Duodenal mucosa (tissue), 2 donors: ENCODE measurements around the gene MAP1B.

Experiments
- H3K27ac ChIP-seq: one replicate; pipeline ENCODE4 v1.7.0; 2013; ENCODE audit warnings: low read depth, low read length
- H3K27me3 ChIP-seq, 2 donors: one replicate each; pipeline ENCODE4 v1.7.0; 2013; ENCODE audit warnings: low read length in 2 of 2, control low read depth in 1 of 2; ENCODE audit not compliant: insufficient read depth in 2 of 2, control insufficient read depth in 1 of 2
- H3K36me3 ChIP-seq, 2 donors: one replicate each; pipeline ENCODE4 v1.7.0; 2013; ENCODE audit warnings: low read length in 2 of 2, control low read depth in 1 of 2; ENCODE audit not compliant: insufficient read depth in 2 of 2, control insufficient read depth in 1 of 2
- H3K4me1 ChIP-seq, 2 donors: one replicate each; pipeline ENCODE4 v1.7.0; 2013; ENCODE audit warnings: low read length in 2 of 2, control low read depth in 1 of 2; ENCODE audit not compliant: insufficient read depth in 2 of 2, control insufficient read depth in 1 of 2
- H3K4me3 ChIP-seq, 2 donors: one replicate each; pipeline ENCODE4 v1.7.0; 2013; ENCODE audit warnings: low read length in 2 of 2, low read depth in 1 of 2
- H3K9ac ChIP-seq, 2 donors: one replicate each; pipeline ENCODE4 v1.7.0; 2013; ENCODE audit warnings: low read length in 2 of 2, low read depth in 1 of 2
- H3K9me3 ChIP-seq, 2 donors: one replicate each; pipeline ENCODE4 v1.7.0; 2013; ENCODE audit warnings: low read length in 2 of 2, control low read depth in 1 of 2; ENCODE audit not compliant: control insufficient read depth in 1 of 2

Gene MAP1B

DNA sequence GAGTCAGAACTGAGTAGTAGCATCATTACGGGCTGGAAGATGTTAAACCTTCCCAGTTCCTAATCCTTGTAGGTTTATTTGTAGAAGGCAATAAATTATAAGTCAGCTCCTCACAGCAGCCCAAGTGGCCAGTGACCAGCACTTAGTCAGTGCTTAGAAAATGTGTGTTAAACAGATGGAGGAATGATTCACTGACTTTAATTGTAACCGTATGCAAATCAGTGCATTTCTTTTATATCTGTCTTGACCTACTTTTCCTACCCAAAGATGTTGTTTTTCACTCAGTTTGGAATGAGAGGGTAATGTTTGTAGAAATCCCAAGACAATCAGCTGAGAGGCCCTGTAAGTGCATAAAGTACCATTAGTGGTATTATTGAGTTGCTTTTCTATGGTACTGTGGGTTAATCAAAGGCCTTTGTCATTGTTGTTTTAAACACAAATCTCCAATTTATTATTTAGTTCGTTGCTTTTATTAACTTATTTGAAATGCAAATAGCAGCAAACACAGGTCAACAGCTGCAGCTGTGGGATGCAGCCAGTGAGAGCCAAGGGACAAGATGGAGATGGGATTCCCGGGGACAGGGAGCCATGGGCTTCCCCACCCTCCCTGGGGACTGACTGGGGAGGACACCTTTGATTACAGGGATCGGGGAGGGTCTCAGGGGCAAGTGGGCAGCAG lies 49.8 kb downstream of the MAP1B start:
- no peaks in the 10 kb centered on the region for H3K9me3 ChIP-seq
- no peak overlapping the region for H3K4me3 ChIP-seq
- H3K36me3 ChIP-seq, result no peaks in the 10 kb centered on the region
- no peak overlapping the region for H3K9ac ChIP-seq
- no peaks in the 10 kb centered on the region for H3K27me3 ChIP-seq
- H3K27ac ChIP-seq, result no peak overlapping the region
- no peaks in the 10 kb centered on the region for H3K4me1 ChIP-seq

DNA sequence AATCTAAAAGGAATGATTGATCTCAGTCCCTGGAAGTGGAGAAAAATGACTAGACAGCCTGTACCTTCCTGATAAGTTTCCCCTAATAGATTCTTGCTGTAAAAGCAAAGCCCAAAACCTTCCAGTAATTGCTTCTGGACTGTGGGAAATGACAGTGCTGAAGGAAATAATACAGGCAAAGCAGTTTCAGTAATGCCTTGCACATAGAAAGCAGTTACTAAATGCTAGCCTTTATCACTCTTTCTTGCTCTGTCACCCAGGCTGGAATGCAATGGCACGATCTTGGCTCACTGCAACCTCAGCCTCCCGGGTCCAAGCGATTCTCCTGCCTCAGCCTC lies 50.3 kb downstream of the MAP1B start:
- Histone ChIP-seq H3K4me1 (no peaks in the 10 kb centered on the region), H3K9me3 (no peaks in the 10 kb centered on the region), H3K4me3 (no peak overlapping the region), H3K27ac (no peak overlapping the region), H3K36me3 (no peaks in the 10 kb centered on the region), H3K9ac (no peak overlapping the region), H3K27me3 (no peaks in the 10 kb centered on the region)

DNA sequence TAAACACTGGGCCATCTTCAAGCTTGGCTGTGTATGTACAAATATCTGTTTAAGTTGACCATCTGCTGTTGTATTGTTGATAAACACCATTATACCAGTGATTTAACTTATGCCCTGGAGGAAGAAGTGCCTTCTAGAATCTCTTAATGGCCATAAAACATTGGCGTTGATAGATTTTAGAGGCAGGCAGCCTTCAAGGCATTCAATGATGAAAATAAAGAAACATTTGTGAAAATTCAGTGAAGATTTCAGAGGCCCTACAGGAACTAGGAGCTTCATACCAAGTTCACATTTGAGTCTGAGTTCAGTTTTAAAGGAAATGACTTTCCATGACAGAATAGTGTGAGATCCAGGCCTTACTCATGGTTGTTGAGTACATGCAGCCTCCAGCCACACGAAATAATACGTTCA lies 52.2 kb downstream of the MAP1B start:
- Histone ChIP-seq H3K27ac (no peak overlapping the region), H3K9me3 (no peaks in the 10 kb centered on the region), H3K27me3 (no peaks in the 10 kb centered on the region), H3K36me3 (no peaks in the 10 kb centered on the region), H3K4me3 (no peak overlapping the region), H3K9ac (no peak overlapping the region), H3K4me1 (no peaks in the 10 kb centered on the region)

DNA sequence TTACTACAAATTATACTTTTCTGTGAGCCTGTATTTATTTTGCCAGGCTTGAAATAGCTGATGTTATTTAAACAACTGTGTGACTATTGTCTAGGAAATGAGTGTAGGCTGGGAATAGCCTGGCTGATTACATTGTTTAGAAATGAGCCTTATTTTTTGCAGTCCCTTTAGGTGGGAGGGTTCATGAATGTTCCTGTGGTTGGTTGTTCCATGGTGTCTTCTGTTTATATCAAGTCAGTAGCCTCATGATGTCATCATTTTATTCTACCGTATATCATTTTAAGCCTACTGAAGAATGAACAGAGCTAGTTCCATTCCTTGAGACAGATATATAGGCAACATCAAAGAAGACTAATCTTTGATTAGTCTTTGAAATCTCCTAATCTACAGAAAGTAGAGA lies 53.1 kb downstream of the MAP1B start:
- H3K4me1 ChIP-seq, result no peaks in the 10 kb centered on the region
- no peak overlapping the region for H3K9ac ChIP-seq
- H3K9me3 ChIP-seq, result no peaks in the 10 kb centered on the region
- H3K36me3 ChIP-seq, result no peaks in the 10 kb centered on the region
- no peaks in the 10 kb centered on the region for H3K27me3 ChIP-seq
- no peak overlapping the region for H3K4me3 ChIP-seq
- H3K27ac ChIP-seq, result no peak overlapping the region

DNA sequence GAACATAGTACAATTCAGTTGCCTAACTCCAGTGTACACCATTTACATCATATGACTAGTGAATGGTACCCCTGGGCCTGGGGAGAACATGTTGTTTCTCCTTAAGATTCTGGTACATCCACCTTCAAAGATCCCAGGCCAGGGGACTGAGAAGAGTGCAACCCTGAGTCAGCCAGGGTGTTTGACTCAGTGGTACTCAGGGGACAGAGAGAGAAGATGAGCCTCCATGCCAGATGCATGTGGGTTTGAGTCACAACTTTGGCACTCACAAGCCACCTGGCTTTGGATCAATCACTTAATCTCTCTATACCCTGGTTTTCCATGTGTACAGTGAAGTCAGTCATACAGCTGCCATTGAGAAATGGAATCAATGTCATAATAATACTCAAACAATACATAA lies 53.7 kb downstream of the MAP1B start:
- H3K9ac ChIP-seq, result no peak overlapping the region
- peaks cover 0 to 2% of the 10 kb centered on the region in 2 donors for H3K4me1 ChIP-seq
- H3K27ac ChIP-seq, result no peak overlapping the region
- H3K36me3 ChIP-seq, result no peaks in the 10 kb centered on the region
- H3K27me3 ChIP-seq, result no peaks in the 10 kb centered on the region
- no peaks in the 10 kb centered on the region for H3K9me3 ChIP-seq
- H3K4me3 ChIP-seq, result no peak overlapping the region

DNA sequence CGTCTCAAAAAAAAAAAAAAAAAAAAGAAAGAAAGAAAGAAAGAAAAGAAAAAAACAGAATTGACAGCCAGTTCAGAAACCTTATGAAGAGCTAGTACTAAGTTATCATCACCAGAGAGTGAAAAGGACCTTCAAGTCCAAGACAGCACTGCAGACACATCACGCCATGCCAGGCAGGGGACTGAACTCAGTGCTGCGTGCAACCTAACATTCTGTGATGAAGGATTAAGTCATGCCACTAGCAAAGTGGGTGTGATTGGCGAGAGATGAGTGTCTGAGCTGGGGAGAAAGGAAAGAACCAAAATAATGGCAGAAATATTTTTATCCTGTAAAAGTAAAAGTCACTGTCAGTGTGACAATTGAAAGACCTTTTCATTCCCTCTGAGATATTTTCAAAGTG lies 54.7 kb downstream of the MAP1B start:
- Histone ChIP-seq H3K27ac (no peak overlapping the region), H3K27me3 (no peaks in the 10 kb centered on the region), H3K9ac (no peak overlapping the region), H3K9me3 (no peaks in the 10 kb centered on the region), H3K36me3 (no peaks in the 10 kb centered on the region), H3K4me3 (no peak overlapping the region), H3K4me1 (peaks cover 5 to 12% of the 10 kb centered on the region in 2 donors)

DNA sequence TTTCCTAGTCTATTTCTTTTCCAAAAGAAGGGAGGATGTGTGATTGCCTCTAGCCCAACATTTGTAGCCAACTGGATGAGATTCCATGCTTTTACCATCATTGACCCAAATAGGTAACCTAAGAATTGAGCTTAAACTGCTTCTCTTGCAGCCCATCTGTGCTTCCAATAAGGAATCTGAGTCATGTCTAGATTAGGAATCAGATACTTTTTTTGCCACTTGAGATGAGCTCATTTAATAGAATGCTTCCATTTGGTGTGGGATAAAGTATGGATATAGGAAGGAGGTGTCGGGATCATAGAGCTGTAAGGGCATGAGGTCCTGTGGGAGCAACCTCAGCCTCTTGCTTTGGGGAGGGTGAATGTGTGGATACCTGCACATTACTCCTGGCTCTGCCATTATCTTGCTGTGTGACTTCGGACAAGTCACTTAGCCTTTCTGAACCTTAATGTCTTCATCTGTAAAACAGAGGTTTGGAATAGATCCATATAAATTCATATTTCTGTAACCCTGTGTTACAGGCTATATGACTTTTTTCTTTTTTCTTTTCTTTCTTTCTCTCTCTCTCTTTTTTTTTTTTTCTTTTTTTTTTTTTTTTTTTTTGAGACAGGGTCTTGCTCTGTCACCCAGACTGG lies 56.2 kb downstream of the MAP1B start:
- no peaks in the 10 kb centered on the region for H3K9me3 ChIP-seq
- no peak overlapping the region for H3K27ac ChIP-seq
- no peak overlapping the region for H3K4me3 ChIP-seq
- H3K27me3 ChIP-seq, result peaks cover 0 to 3% of the 10 kb centered on the region in 2 donors
- no peak overlapping the region for H3K9ac ChIP-seq
- H3K4me1 ChIP-seq, result peaks cover 5 to 17% of the 10 kb centered on the region in 2 donors
- no peaks in the 10 kb centered on the region for H3K36me3 ChIP-seq

DNA sequence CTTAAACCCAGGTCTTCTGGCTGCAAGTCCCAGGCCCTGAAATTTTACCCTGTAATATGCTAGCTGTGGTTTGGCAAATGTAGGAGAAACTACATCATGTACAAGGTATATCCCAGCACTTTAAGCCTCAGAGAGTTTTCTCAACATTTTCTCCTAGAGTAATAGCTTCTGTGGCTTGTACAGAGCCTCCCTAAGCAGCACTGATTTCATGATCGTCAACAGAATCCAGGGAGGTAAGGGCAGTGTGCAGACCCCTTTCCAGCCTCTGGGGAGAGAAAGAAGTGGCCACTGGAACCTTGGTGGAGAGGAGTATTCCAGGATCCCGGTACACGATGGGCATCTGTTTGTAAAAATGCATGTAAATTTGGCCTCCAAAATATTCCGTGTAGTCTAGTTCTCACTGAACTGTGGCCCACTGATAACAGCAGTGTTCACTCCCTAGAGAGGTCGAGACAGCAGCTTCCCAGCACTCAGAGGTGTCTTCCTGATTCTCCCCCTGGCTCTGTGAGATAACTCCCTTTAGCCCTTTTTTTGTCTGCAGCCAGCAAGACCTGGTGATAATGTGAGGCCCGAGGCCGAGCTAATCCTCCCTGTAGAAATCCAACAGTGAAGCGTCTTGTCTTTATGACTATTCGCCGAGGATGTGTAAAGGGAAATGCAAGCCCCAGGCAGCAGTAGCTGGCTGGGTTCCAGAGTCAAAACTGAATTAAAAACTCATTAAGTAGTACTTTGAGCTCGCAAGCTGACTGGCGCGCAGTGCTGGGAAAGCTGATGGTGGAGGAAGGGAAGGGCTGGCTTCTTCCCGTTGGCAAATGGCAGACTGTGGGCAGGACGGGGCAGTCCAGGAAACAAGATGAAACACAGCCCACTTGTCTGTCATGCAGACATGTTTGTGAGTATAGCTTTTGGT lies 59.0 kb downstream of the MAP1B start:
- no peaks in the 10 kb centered on the region for H3K9me3 ChIP-seq
- no peaks in the 10 kb centered on the region for H3K36me3 ChIP-seq
- peak overlapping the region; percentile 18 to 57 for H3K4me3 ChIP-seq
- H3K4me1 ChIP-seq, result peaks cover 5 to 17% of the 10 kb centered on the region in 2 donors
- H3K9ac ChIP-seq, result no peak overlapping the region
- no peak overlapping the region for H3K27ac ChIP-seq
- H3K27me3 ChIP-seq, result peaks cover 0 to 3% of the 10 kb centered on the region in 2 donors

DNA sequence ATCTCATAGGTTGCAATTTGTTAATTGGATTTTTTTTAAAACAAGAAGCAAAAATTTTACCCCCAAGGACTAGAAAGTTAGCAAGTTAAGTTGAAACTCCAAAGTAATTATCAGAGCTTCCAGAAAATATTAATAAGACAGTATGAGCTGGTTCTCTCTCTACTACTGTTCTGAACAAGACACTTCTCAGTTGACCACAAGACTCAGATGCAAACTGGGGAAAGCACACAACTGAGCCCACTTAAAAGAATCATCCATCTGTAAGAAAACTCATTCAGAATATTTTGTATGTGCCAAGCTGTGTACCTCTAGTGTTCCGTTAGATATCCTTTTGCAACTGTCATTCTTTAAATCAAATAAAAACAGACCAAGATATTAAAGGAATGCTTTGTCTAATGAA lies 60.0 kb downstream of the MAP1B start:
- H3K27me3 ChIP-seq, result peaks cover 0 to 3% of the 10 kb centered on the region in 2 donors
- H3K9ac ChIP-seq, result no peak overlapping the region
- no peaks in the 10 kb centered on the region for H3K36me3 ChIP-seq
- no peak overlapping the region for H3K4me3 ChIP-seq
- peaks cover 5 to 17% of the 10 kb centered on the region in 2 donors for H3K4me1 ChIP-seq
- H3K27ac ChIP-seq, result no peak overlapping the region
- no peaks in the 10 kb centered on the region for H3K9me3 ChIP-seq

DNA sequence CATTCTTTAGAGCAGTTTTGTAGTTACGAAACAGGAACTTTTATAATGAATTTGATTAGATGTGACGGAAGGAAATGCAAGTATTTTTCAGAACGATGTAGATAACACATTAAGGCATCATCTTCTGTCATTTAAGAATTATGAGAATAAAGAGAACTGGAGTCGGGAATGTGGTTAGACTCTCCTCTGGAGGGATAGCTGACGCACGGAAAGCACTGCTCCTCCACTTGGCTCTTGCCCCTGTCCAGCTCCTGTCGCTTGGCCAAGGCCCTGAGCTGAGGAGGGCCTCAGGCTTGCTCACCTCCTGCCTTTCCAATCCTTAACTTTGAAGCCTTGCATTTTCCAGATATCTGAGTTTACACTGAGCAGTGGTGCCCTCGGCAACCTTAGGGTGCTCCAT lies 60.5 kb downstream of the MAP1B start:
- H3K9ac ChIP-seq, result no peak overlapping the region
- no peaks in the 10 kb centered on the region for H3K36me3 ChIP-seq
- peaks cover 0 to 3% of the 10 kb centered on the region in 2 donors for H3K27me3 ChIP-seq
- H3K4me3 ChIP-seq, result no peak overlapping the region
- H3K4me1 ChIP-seq, result peaks cover 5 to 22% of the 10 kb centered on the region in 2 donors
- H3K9me3 ChIP-seq, result no peaks in the 10 kb centered on the region
- no peak overlapping the region for H3K27ac ChIP-seq
